IMR-90 (cell line): ENCODE data around the gene DGKQ. TPM values are rescaled to one million over a fixed set of nuclear protein-coding genes. Genes with fewer than 3 reads are reported as not detected.

Experiments used
- ATAC-seq: fragments of 200-7000 bp; cut with Tn5 transposase; 2 replicates; pipeline ENCODE4 v1.9.1; 2020; ENCODE audit warnings: low read depth, mild to moderate bottlenecking, moderate library complexity
- BruUV-seq: library from RNA; stranded (reverse); fragments of 400-500 nt; replicated peaks from 2 replicates; lab custom pipeline; 2021; lab: Mats Ljungman, UMichigan
- CTCF ChIA-PET: fragments of 300-600 bp; formaldehyde crosslinking; extraction: SDS; loops from one replicate; lab custom pipeline; 2021; ENCODE audit warnings: antibody characterized with exemption; lab: Yijun Ruan, JAX
- POLR2A ChIA-PET: fragments of 300-600 bp; sonication (Branson Sonifier 250); formaldehyde crosslinking; loops from one replicate; lab custom pipeline; 2022; ENCODE audit warnings: antibody characterized with exemption; ENCODE audit not compliant: unreplicated experiment; lab: Charles Lee
- DNase-seq: peaks from one replicate; pipeline ENCODE4 v3.0.0; 2013
- H2AFZ ChIP-seq: replicated peaks from 2 replicates; pipeline ENCODE3; 2013; ENCODE audit warnings: low read length, mild to moderate bottlenecking; ENCODE audit not compliant: poor library complexity
- H2AK5ac ChIP-seq: 2 replicates; pipeline ENCODE4 v1.6.1; 2013; ENCODE audit warnings: low read depth, low read length, inconsistent platforms
- H2AK9ac ChIP-seq: replicated peaks from 2 replicates; pipeline ENCODE3; 2013; ENCODE audit warnings: mild to moderate bottlenecking, low read depth, low read length, moderate library complexity; ENCODE audit not compliant: poor library complexity
- H2BK120ac ChIP-seq: 2 replicates; pipeline ENCODE4 v1.6.1; 2013; ENCODE audit warnings: low read depth, low read length, inconsistent platforms
- H2BK15ac ChIP-seq: 3 replicates; pipeline ENCODE4 v1.6.1; 2013; ENCODE audit warnings: low read depth, low read length, inconsistent platforms
- H2BK20ac ChIP-seq: 2 replicates; pipeline ENCODE4 v1.6.1; 2013; ENCODE audit warnings: low read depth, mild to moderate bottlenecking, inconsistent platforms, low read length, moderate library complexity
- H2BK5ac ChIP-seq: 2 replicates; pipeline ENCODE4 v1.6.1; 2013; ENCODE audit warnings: mild to moderate bottlenecking, low read depth, low read length, inconsistent platforms; ENCODE audit not compliant: poor library complexity, severe bottlenecking
- H3K14ac ChIP-seq: replicated peaks from 2 replicates; pipeline ENCODE4 v1.6.1; 2013; ENCODE audit warnings: low read depth, low read length, inconsistent platforms
- H3K18ac ChIP-seq: 2 replicates; pipeline ENCODE4 v1.6.1; 2013; ENCODE audit warnings: low read depth, low read length, control low read depth
- H3K23ac ChIP-seq: 2 replicates; pipeline ENCODE4 v1.6.1; 2013; ENCODE audit warnings: low read depth, low read length, inconsistent platforms
- H3K27ac ChIP-seq: 2 replicates; pipeline ENCODE4 v1.5.1; 2013; ENCODE audit warnings: mild to moderate bottlenecking, control low read depth, low read length; ENCODE audit not compliant: insufficient read depth
- H3K27me3 ChIP-seq: 2 replicates; pipeline ENCODE4 v1.6.1; 2013; ENCODE audit warnings: low read length; ENCODE audit not compliant: control insufficient read depth, insufficient read depth
- H3K36me3 ChIP-seq: 2 replicates; pipeline ENCODE4 v1.6.1; 2013; ENCODE audit warnings: low read length, mixed read lengths; ENCODE audit not compliant: control insufficient read depth, insufficient read depth
- H3K4ac ChIP-seq: 2 replicates; pipeline ENCODE4 v1.6.1; 2013; ENCODE audit warnings: low read depth, low read length, inconsistent platforms
- H3K4me1 ChIP-seq: 2 replicates; pipeline ENCODE4 v1.6.1; 2013; ENCODE audit warnings: low read length, mixed read lengths; ENCODE audit not compliant: control insufficient read depth, insufficient read depth
- H3K4me2 ChIP-seq: 2 replicates; pipeline ENCODE4 v1.6.1; 2013; ENCODE audit warnings: low read depth, mild to moderate bottlenecking, control low read depth, low read length, moderate library complexity
- H3K4me3 ChIP-seq: 2 replicates; pipeline ENCODE4 v1.5.1; 2013; ENCODE audit warnings: low read depth, mild to moderate bottlenecking, control low read depth, low read length, moderate library complexity; ENCODE audit not compliant: insufficient read depth
- H3K56ac ChIP-seq: 2 replicates; pipeline ENCODE4 v1.6.1; 2013; ENCODE audit warnings: low read length, inconsistent platforms; ENCODE audit not compliant: insufficient read depth; ENCODE audit errors: extremely low read depth
- H3K79me1 ChIP-seq, 2 experiments: 2 replicates each; pipeline ENCODE4 v1.6.1; 2013; ENCODE audit warnings: low read length in 2 of 2, inconsistent platforms in 1 of 2, low read depth in 1 of 2
- H3K9ac ChIP-seq: 2 replicates; pipeline ENCODE4 v1.6.1; 2013; ENCODE audit warnings: low read depth, low read length, control low read depth
- H3K9me1 ChIP-seq: 2 replicates; pipeline ENCODE4 v1.6.1; 2013; ENCODE audit warnings: low read length, inconsistent platforms; ENCODE audit not compliant: insufficient read depth
- H3K9me3 ChIP-seq: 2 replicates; pipeline ENCODE4 v1.6.1; 2013; ENCODE audit warnings: low read length; ENCODE audit not compliant: control insufficient read depth, insufficient read depth
- H4K20me1 ChIP-seq: 2 replicates; pipeline ENCODE4 v1.6.1; 2013; ENCODE audit warnings: low read length, inconsistent platforms; ENCODE audit not compliant: insufficient read depth
- H4K5ac ChIP-seq: 2 replicates; pipeline ENCODE4 v1.6.1; 2013; ENCODE audit warnings: mild to moderate bottlenecking, low read depth, low read length, control low read depth
- H4K8ac ChIP-seq, 2 experiments: 2 replicates each; pipeline ENCODE4 v1.6.1; 2013; ENCODE audit warnings: low read depth in 2 of 2, low read length in 2 of 2, control low read depth in 1 of 2, inconsistent platforms in 1 of 2
- H4K91ac ChIP-seq: 2 replicates; pipeline ENCODE4 v1.6.1; 2013; ENCODE audit warnings: low read depth, low read length, inconsistent platforms; ENCODE audit not compliant: insufficient read depth
- BHLHE40 ChIP-seq: fragments of 150-350 bp; IDR thresholded peaks from 2 replicates; pipeline ENCODE4 v1.6.1; 2016; ENCODE audit warnings: mild to moderate bottlenecking, low read depth, low read length
- CEBPB ChIP-seq: IDR thresholded peaks from 2 replicates; pipeline ENCODE4 v1.6.1; 2012; ENCODE audit warnings: low read depth, low read length, improper control_type of control experiment
- CHD1 ChIP-seq: IDR thresholded peaks from 2 replicates; pipeline ENCODE4 v1.6.1; 2012; ENCODE audit warnings: low read depth, low read length, improper control_type of control experiment
- CTCF ChIP-seq: conservative IDR thresholded peaks from 2 replicates; pipeline ENCODE4 v1.5.1; 2012; ENCODE audit warnings: mild to moderate bottlenecking, low read depth, low read length, improper control_type of control experiment
- ELK1 ChIP-seq: fragments of 150-350 bp; IDR thresholded peaks from 2 replicates; pipeline ENCODE4 v1.6.1; 2016; ENCODE audit warnings: low read depth, mild to moderate bottlenecking, low read length, moderate library complexity, borderline replicate concordance
- FOS ChIP-seq: fragments of 150-350 bp; IDR thresholded peaks from 2 replicates; pipeline ENCODE4 v1.6.1; 2016; ENCODE audit warnings: low read depth, low read length
- MXI1 ChIP-seq: IDR thresholded peaks from 2 replicates; pipeline ENCODE4 v1.6.1; 2012; ENCODE audit warnings: low read depth, mild to moderate bottlenecking, low read length, moderate library complexity, borderline replicate concordance
- NFE2L2 ChIP-seq: fragments of 150-350 bp; IDR thresholded peaks from 2 replicates; pipeline ENCODE4 v1.6.1; 2016; ENCODE audit warnings: low read depth, mild to moderate bottlenecking, low read length
- RCOR1 ChIP-seq: IDR thresholded peaks from 2 replicates; pipeline ENCODE4 v1.6.1; 2012; ENCODE audit warnings: mild to moderate bottlenecking, low read length, improper control_type of control experiment; ENCODE audit not compliant: insufficient replicate concordance
- RFX5 ChIP-seq: IDR thresholded peaks from 2 replicates; pipeline ENCODE4 v1.8.0; 2012; ENCODE audit warnings: low read depth, mild to moderate bottlenecking, low read length, moderate library complexity
- USF2 ChIP-seq: fragments of 150-350 bp; IDR thresholded peaks from 2 replicates; pipeline ENCODE4 v1.6.1; 2017; ENCODE audit warnings: mild to moderate bottlenecking, antibody characterized with exemption, low read length, low read depth
- WGBS, 2 experiments: methylation state at CpG; one replicate each; pipeline versions ENCODE4 v1.1.5 to v1.1.7; 2013; ENCODE audit warnings: missing lambda C conversion rate in 2 of 2; ENCODE audit not compliant: insufficient read length in 1 of 2; ENCODE audit errors: extremely low coverage in 2 of 2; 5-methylcytosine and 5-hydroxymethylcytosine counted together
- dilution Hi-C: fragments of 300-500 bp; cut with HindIII; formaldehyde crosslinking; loops from one replicate; pipeline ENCODE4 v1.14.3; 2018; ENCODE audit warnings: low sequenced_read_pairs; ENCODE audit not compliant: unreplicated experiment
- in situ Hi-C: fragments of 300-500 bp; cut with MboI; formaldehyde crosslinking; loops from 3 replicates; pipeline ENCODE4 v1.14.3; 2019; ENCODE audit warnings: low sequenced_read_pairs, inconsistent platforms, mixed read lengths
- intact Hi-C: fragments of 100-400 bp; cut with micrococcal nuclease; formaldehyde crosslinking; loops from 2 replicates; pipeline ENCODE4 v1.10.0; 2022
- polyA plus RNA-seq, 3 experiments: library from polyadenylated mRNA; depleted of rRNA; stranded (reverse); fragments of >200 nt; gene quantifications; 2 replicates each; pipeline ENCODE4 v1.2.3, GENCODE V29; 2012; ENCODE audit warnings: low replicate concordance in 1 of 3
- total RNA-seq: library from RNA; depleted of rRNA; stranded (reverse); fragments of >200 nt; gene quantifications from 2 replicates; pipeline ENCODE4 v1.2.3, GENCODE V29; 2012

DGKQ gene
- total and polyA plus RNA-seq, 2 of the 4 experiments (the other 2 are of a cell fraction) = 4.3 to 15.6 TPM

- Histone ChIP-seq H3K4me3 (no peak overlapping the region), H3K27me3 (no peaks in the 10 kb centered on the region), H3K9me1 (peaks cover 12% of the 10 kb centered on the region), H3K79me1 (peaks cover 15 to 84% of the 10 kb centered on the region in 2 experiments), H3K14ac (no peak overlapping the region), H3K27ac (no peak overlapping the region), H3K9ac (no peak overlapping the region), H2AFZ (no peak overlapping the region), H2BK20ac (no peak overlapping the region), H4K5ac (no peak overlapping the region), H2BK15ac (no peak overlapping the region), H3K4me1 (peaks cover 8% of the 10 kb centered on the region), H3K23ac (no peak overlapping the region), H3K56ac (no peak overlapping the region), H3K18ac (no peak overlapping the region), H2BK5ac (no peak overlapping the region), H2AK9ac (no peak overlapping the region), H3K4me2 (no peak overlapping the region), H2BK120ac (no peak overlapping the region), H2AK5ac (no peak overlapping the region), H3K9me3 (no peaks in the 10 kb centered on the region), H4K20me1 (peaks cover 89% of the 10 kb centered on the region), H4K91ac (no peak overlapping the region), H3K36me3 (peaks cover 7% of the 10 kb centered on the region; the same call in 1 of the 2 replicates), H3K4ac (no peak overlapping the region), H4K8ac (no peak overlapping the region)
- intact Hi-C loops (no loop called here), in situ Hi-C loops (no loop called here), dilution Hi-C loops (no loop called here)
- CTCF ChIA-PET = no interaction called here
- ATAC-seq = no peak
- POLR2A ChIA-PET = no interaction called here
- no TSS peak for BruUV-seq
- 98% methylated on average over 6 of the region's 17 CpGs; no CpG with 5 or more reads in 1 of the 2 experiments for WGBS, 2 experiments
- DNase-seq = no peak
- TF ChIP-seq RCOR1 = no peak
- TF ChIP-seq USF2 = no peak
- no peak for TF ChIP-seq CHD1
- no peak for TF ChIP-seq ELK1
- TF ChIP-seq CEBPB = no peak
- TF ChIP-seq BHLHE40 = no peak
- TF ChIP-seq FOS = no peak
- TF ChIP-seq MXI1 = no peak
- no peak for TF ChIP-seq NFE2L2
- no peak for TF ChIP-seq CTCF
- TF ChIP-seq RFX5 = no peak
Observed at GRCh38 chr4:921830-922331, 51.5 kb downstream of the DGKQ start.
